NCI-H446 treated with DMSO at 0.1 percent for 48 hours (cell line): ENCODE data around the gene BCKDHA.

Source experiments
- DNase-seq: peaks from one replicate; lab custom pipeline; 2025; lab: John Stamatoyannopoulos, UW

Gene BCKDHA

DNA sequence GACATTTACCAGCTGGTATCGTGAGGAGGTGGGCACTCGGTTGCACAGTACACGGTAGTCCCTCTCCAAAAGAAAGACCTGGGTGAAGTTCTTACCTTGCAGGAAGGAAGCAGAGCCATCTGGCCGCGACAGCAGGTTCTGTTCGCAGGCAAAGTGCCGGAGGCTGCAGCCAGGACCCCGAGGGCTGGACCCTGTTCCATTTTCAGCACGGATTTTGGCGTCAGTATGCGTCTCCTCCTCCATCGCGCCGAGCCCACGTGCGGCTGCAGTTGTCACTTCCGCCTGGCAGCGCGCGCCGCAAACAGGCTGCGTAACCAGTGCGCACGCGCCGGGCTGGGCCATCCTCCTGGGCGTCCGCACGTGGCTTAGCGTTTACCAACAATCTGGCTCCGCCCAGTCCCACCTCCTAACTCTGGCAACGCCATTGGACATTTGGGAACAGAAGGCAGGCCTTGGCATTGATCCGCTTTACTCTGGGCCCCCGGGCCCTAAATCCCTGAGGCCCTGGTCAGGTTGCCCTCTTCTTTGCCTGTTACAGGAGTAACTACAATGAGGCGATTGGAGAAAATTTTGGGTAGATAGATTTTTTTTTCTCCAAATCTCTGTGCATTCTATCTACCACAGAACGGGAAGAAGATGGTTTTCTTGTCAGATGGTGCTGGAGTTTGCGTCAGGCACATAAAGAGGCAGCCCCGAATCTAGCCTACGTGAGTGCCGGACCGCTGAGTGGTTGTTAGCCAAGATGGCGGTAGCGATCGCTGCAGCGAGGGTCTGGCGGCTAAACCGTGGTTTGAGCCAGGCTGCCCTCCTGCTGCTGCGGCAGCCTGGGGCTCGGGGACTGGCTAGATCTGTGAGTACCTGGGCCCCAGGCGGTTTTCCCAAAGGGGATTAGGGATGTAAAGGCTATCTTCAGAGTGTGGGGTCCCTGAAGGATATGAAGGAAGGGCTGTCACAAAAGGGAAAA is at the start of gene BCKDHA, which contains the start of gene EXOSC5:
BCKDHA (plus strand) TSS at position 733 of the 964 bp plus-strand sequence; CDS start at position 743, 10 bp downstream.
EXOSC5 (minus strand) TSS at position 274 of the 964 bp plus-strand sequence; CDS start at position 243, 31 bp downstream.
- DNase-seq = peak; percentile 99

DNA sequence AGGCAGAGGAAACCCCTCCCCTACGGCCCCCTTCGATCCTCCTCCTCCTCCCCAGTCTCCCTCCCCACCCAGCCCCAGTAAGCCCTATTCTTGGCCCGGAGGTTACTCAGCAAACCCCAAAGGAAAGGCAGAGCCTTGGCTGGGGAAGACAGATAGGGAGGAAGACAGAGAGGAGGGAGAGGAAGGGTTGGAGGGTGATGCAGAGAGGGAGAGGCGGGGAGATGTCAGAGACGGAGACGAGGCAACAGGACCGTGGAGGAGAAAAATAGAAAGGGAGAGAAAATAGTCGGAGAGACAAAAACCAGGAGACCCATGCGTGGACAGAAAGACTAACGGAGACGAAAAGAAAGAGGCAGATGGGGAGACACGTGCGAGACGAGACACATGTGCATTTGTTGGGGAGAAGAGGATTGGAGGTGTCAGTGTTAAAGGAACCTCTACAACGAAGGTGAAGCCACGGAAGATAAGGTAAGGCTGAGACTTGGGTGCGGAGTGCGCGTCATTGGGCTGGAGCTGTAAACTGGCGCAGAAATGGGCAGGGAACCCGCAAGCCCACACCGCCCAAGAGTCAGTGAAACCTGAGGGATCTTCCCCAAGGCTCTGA is 46.8 kb upstream of the BCKDHA start:
- no peak for DNase-seq

DNA sequence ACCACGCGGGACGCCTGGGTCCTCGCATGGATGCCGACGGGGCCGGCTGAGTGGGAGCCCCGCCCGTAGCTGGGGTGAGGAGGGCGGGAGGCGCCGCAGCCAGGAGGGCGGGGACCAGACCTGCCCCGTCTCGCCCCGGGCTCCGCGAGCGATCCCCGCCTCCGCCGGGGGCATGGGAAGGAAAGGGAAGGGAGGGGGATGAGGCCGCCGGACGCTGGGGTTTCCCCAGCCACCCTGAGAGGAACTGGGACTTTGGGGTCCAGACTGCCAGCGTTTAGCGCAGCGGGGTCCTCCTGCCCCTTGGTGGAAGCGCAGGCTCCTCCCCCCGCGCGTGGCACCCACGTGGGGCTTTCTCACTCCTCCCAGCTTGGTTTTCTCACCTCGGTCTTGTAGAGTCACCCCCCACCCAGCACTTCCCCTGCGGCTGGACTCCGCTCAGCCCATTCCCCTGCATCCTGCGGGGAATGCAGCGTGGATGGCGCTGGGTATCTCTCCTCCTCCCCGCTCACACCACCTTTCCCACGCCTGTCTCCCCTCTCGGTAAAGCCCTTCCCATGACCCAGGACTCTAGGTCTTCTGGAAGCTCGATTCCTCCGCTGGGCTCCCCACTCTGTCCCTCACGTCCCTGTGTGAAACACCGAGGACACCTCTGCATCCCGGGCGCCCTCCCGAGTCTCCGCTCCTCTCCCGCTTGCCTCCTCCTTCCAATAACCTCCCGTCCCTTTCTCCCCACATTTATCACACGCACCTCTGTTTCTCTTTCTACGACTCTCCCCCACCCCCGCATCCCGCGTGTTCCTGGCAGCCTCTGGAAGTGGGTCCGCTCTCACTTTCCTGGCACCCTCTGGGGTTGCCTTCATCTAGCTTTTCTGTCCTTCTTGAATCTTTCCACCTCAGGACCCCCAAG is 46.0 kb upstream of the BCKDHA start:
- no peak for DNase-seq

DNA sequence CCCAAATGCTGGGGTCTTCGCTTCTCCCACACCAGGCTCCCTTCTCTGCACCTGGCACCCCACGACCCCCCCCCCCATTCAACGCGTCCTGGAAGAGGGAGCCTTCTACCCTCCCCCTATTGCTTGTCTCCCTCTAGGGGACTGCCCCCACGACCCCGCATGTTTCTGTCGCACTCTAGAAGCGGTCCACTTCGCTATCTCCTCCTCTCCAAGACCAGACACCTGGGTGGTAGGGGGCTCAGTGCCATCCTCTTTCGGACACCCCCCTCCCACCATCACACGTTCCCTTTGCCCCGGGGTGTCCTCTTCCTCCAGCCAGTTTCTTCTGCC is 45.4 kb upstream of the BCKDHA start:
- no peak for DNase-seq

DNA sequence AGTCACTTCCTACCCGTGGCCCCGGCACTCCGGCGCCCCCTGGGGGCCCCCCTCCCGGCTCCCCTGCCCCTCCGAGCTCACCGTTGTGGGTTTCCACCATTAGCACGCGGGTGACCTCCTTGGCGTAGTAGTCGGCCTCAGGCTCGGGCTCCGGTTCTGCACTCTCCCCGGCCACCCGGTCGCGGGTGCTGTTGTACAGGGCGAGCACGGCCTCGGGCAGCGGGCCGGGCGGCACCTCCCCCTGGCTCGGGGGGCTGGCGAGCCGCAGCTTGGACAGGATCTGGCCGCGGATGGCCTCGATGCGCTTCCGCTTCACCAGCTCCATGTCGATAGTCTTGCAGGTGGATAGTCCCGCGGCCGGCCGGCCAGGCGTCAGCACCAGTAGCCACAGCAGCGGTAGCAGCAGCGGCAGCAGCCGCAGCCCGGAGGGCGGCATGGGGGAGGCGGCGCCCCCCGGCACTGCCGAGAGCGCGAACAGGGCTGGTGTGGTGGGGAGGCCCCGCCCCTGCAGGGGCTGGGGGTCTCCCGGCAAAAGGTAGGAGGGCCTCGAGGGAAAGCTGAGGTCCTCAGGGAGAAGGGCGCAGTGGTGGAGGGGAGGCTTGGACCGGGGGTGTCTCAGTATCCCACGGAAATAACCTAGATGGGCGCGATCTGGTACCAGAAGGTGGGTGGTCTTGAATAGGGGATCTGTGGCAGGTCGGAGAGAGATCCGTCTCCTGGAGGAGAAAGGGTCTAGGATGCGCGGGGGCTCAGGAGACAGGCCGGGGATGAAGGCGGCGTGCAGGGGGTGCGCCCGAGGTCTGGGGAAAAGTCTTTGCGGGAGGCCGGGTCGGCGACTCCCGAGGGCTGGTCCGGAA is 44.8 kb upstream of the BCKDHA start:
- DNase-seq = no peak

DNA sequence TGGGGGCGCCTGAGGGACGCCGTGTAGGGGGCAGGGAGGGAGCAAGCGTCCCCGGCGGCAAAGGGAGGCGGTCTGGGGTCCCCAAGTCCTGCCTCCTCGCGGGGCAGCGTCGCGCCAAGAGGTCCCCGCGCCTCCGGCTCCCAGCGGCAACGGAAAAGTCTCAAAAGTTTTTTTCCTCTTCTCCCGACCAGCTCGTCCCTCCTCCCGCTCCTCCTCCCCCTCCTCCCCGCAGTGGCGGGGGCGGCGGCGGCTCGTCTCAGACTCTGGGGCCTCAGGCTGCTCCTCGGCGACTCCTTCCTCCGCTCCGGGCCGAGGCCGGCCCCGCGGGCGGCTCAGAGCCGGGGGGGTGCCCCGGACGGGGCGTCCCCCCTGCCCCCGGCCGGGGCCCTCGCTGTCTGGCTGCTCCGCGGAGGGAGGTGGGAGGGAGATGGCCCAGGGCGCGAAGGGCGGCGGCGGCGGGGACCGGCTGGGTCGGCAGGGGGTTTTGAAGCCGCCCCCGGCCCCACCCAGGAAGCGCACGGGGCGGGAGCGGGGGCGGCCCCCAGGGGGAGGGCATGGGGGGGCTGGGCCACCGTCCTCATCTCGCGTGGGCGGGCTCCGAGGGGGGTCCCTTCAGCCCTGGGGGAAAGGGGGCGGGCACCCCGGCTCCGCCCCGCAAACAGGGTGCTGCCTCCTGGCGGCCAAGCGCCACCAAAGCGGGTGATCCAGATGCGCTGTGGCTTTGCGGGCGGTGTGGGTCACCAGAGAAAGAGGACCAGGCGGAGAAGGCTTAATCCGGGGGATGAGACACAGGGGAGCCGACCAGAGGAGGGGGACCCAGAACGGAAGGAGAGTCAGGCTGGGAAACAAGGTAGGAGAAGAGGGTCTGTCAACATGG is 43.9 kb upstream of the BCKDHA start, which contains the start of gene TGFB1:
TGFB1 (minus strand) TSS at position 457 of the 877 bp plus-strand sequence. CDS start 878 bp downstream, outside the sequence.
- no peak for DNase-seq

DNA sequence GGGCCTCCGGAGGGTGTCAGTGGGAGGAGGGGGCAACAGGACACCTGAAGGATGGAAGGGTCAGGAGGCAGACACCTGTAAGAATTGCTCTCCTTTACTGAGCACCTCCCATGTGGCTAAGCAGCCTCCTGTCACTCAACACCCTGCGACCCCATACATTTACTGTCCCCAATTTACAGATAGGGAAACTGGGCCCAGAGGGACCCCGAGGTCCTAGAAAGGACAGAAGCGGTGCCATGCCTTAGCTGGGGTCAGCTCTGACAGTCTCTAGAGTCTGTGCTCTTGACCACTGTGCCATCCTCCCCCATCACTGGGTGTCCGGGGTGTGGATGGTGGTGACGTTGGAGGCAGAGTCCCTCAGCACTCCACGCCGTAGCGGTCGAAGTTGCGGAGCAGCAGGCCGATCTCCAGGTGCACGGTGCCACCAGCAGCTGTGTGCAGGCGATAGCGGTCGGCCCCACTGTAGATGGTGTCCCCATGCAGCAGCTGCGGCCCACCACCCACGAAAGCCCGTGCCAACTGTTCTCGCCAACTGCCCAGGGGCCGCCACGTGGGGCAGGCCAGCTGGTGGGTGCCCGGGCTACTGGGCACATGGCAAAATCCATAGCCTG is 43.2 kb upstream of the BCKDHA start:
- DNase-seq = no peak

DNA sequence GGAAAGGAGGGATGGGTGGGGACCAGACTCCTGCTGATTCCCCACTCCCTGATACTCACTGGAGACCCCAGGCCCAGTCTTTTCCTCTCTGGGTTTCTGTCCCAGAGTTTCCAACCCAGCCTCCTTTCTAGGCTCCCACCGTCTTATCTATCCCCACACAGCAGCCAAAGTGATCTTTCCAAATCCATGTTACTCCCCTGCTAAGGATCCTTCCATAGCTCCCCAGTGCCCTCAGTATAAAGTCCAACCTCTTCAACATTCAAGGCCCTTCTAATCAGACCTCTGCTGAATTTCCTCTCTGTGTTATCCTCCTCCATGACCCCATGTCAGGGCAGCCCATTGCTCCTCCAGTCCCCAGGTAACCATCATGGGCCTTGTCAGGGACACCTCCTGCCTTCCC is 42.6 kb upstream of the BCKDHA start:
- no peak for DNase-seq

DNA sequence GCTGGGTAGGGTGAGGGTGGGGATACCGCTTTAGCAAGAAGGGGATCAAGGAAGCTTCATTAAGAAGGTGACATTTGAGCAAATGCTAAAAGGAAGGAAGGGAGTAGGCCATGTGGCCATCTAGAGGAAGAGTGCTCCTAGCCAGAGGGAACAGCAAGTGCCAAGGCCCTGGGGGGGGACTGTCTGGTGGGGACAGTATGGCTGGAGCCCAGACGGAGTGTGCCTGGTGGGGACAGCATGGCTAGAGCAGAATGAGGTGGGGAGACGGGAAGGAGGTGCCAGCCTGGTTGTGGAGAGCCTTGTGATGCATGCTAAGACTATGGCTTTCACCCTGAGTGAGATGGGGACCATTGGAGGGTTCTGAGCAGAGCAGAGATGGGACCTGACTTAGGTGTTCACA is 41.8 kb upstream of the BCKDHA start:
- no peak for DNase-seq

DNA sequence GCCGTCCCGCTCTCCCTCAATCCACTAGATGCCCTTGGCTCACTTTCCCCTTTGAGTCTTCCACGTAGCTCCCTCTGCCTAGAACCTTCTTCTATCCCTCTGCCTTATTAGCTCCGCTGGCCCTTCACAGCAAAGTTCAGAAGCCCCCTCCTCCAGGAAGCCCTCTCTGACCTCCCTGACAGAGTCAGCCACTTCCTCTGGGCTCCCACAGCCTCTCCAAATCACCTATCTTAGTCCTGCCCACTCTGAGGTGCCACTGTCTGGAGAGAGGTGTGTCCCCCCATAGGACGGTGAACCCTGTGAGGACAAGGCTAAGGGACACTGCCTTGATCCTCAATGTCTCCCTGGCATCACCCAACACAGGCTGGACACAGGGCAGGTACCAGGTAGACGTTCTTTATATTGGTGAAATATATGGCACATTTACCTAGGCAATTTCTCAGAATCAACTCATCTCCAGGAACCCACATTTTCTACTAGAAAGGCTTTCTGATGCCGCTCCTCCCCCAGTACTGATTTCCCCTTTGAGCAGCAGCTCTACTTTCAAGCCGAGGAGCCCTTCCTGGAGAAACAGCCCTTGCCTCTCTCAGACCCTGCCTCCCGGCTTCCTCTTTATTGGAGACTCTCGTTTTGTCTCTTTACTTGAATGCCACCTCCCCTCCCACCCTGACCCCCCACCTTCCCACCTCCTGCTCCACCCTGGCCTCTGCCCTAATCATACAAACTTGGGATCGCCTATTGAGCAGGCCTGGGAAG is 40.5 kb upstream of the BCKDHA start:
- no peak for DNase-seq

DNA sequence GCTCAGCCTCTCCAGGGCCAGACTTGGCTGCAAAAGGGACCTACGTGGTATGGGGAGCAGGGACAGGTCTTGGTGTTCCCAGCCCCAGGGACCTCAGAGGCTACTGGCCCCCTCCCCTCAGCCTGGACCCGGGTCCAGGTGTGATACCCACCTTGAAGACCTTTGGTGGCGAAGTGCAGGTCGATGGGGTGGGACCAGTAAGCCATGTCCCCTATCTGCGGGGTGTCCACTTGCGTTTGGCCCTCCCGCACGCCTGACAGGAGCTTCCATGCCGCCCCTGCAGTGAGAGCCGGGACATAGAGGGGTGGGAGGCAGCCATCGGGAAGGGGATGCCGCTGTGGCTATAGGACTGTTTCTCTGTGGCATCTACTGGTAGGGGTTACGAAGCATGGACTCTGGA is 39.9 kb upstream of the BCKDHA start:
- DNase-seq = no peak

DNA sequence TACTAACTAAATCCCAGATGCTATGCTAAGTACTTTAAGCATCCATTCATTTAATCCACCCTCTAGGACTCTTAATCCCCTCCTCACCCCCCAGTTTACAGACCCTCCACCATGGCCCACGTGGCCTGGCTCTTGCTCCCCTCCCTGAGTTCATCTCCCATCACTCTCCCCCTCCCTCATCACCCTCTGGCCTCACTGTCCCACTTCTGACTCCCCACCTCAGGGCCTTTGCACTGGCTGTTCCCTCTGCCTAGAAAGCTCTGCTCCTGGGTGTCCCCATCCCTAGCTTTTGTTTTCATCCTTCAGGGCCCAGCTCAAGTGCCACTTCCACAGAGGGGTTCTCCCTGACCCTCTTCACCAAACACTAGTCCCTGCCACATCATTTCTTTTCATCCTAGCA is 37.9 kb upstream of the BCKDHA start:
- no peak for DNase-seq

DNA sequence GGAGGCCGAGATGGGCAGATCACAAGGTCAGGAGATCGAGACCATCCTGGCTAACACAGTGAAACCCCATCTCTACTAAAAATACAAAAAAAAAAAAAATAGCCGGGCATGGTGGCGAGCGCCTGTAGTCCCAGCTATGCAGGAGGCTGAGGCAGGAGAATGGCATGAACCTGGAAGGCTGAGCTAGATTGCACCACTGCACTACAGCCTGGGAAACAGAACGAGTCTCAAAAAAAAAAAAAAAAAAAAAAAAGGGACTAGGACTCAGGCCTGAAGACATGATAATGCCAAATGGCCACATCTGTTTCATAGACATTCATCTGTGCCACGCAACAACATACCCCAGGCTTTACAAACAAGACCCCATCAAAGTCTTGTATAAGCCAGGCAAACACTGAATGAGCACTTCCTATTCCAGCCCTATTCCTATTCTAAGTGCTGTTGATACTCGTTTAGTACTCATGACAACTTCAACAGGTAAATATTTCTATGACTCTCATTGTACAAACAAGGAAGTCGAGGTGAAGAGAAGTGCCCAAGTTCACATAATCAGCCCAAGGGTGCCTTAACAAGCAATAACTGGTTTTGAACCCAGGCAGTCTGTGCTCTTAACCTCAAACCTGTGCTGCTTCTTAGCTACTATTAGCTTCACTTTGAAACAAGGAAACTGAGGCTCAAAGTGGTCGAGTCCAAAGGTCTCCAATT is 35.3 kb upstream of the BCKDHA start:
- no peak for DNase-seq

DNA sequence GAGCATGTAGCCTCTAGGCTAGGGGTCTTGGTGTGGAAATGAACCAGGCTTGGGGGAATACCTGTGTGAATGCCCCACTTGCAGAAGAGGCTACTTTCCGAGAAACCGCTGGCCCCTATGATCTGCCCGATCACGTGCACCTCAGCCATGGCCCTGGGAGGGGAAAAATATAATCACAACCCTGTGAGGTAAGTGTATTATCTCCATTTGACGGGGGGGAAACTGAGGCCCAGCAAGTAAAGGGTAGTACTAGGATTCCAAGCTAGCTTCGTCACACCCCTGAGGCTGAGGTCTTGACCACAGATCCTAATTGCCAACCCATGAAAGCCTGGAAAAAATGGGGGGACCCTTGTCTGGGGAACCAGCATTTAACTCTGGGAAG is 34.3 kb upstream of the BCKDHA start:
- DNase-seq = no peak

DNA sequence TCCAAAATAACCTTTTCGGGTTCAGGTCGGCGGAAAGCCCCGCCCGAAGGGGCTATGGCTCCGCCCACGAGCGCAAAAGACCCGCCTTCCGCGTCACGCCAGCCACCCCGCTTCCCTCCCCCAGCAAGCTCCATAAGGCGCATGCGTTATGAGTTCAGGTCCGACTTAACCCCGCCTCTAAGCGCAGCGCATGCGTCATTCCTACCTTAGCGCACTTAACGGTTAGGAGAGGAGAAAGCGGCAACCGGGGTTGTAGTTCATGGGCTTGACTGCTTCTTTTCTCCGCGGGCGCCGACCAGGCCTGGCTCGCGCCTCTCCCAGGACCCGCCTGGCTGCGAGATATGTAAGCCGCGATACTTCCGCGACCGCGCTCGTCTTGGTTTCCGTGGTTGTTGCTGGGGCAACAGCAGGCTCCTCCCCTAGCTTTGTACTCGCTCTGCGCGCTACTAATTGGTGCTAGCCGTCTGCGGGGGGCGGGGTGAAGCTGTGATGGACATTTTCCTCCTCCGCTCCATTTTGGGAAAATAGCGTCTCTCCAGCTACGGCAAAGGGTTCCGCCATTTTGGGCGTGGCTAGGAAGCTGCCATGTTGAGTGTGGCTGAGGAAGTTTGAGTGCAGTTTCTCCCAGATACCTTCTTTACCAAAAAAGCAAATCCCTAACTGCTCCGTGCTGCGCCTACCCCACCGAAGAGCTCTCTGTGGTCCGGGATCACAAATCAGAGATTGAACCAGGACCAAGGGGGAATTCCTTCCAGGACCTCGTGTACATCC is 33.7 kb upstream of the BCKDHA start, which contains the start of gene B9D2:
B9D2 (minus strand) TSS at position 397 of the 771 bp plus-strand sequence. CDS start 630 bp downstream, outside the sequence.
- DNase-seq = peak; percentile 97

DNA sequence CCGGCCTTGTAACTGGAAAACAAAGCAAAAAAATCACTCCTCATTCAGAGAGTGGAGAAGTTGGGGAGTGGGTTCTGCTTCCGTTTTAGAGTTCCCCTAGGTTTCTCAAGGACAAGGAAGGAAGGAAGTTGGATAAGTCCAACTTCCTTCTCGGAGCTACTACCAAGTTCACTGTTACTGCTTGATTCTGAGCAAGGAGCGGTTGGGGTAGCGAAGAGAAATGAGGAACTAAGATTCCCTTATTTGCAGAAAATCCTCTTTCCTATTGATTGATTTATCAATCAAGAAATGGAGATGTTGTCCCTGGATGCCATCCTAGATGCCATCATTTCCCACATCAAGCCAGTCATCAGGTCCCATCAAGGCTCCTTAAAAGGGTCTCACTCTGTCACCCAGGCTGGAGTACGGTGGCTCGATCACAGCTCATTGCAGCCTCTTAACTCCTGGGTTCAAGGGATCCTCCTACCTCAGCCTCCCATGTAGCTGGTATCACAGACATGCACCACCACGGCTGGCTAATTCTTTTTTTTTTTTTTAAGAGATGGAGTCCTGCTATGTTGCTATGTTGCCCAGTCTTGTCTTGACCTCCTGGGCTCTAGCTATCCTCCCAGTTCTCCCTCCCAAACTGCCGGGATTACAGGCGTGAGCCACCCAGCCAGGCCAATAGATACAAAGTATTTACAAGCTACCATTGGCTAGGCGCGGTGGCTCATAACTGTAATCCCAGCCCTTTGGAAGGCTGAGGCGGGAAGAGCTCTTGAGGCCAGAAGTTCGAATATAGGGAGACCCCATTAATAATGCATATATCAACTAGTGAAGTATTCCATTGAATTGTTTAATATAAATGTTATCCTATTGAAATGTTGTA is 32.9 kb upstream of the BCKDHA start:
- no peak for DNase-seq
